HG03280 (cell line): ENCODE results near the gene MEGF10.
"Not testable (repeated sequence)": the region's sequence is repeated elsewhere in the genome, so short reads cannot be mapped to it uniquely, and the experiment has no call there.

ENCODE experiments used
- ATAC-seq: cut with Tn5 transposase; IDR thresholded peaks from one replicate; pipeline ENCODE4 v1.9.1; 2021; ENCODE audit warnings: mild to moderate bottlenecking, moderate library complexity; ENCODE audit not compliant: unreplicated experiment

MEGF10 gene

GRCh38 chr5:127290019-127290945 is at the start of gene MEGF10:
Gene MEGF10, plus strand, starts transcription at chr5:127290796. Its CDS starts 40,513 bp downstream, at chr5:127331309.
- no peak for ATAC-seq

DNA sequence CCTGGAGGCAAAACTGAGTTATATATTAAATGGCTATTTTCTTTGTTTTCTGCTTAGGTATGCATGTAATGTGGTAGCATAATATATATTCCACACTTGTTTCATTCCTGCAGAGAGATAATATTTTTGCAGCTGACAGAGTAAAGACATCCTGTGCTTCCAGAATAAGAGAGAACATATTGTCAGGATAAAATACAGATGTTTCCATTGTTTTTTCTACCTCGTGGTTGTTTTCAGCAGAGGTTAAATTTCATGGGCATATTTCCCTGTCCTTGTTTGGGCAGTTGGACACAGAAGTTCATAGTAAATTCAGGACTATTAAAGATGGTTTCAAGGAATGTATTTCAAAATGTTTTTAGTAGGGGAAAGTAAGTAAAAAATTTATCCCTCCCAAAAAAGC is 47.6 kb upstream of the MEGF10 start:
- no peak for ATAC-seq

- ATAC-seq: no peak
Observed at GRCh38 chr5:127254729-127255284, 35.8 kb upstream of the MEGF10 start.

GRCh38 chr5:127256886-127257597 is 33.6 kb upstream of the MEGF10 start:
- no peak for ATAC-seq

- ATAC-seq: no peak
Observed at GRCh38 chr5:127260686-127261085, 29.9 kb upstream of the MEGF10 start.

DNA sequence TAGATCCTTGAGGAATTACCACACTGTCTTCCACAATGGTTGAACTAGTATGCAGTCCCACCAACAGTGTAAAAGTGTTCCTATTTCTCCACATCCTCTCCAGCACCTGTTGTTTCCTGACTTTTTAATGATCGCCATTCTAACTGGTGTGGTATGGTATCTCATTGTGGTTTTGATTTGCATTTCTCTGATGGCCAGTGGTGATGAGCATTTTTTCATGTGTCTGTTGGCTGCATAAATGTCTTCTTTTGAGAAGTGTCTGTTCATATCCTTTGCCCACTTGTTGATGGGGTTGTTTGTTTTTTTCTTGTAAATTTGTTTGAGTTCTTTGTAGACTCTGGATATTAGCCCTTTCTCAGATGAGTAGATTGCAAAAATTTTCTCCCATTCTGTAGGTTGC is 25.1 kb upstream of the MEGF10 start:
- ATAC-seq: not testable (repeated sequence)

DNA sequence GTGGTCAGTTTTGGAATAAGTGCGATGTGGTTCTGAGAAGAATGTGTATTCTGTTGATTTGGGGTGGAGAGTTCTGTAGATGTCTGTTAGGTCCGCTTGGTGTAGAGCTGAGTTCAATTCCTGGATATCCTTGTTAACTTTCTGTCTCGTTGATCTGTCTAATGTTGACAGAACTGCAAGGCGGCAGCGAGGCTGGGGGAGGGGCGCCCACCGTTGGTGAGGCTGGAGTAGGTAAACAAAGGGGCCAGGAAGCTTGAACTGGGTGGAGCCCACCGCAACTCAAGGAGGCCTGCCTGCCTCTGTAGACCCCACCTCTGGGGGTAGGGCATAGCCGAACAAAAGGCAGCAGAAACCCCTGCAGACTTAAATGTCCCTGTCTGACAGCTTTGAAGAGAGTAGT is 22.3 kb upstream of the MEGF10 start:
- not testable (repeated sequence) for ATAC-seq

DNA sequence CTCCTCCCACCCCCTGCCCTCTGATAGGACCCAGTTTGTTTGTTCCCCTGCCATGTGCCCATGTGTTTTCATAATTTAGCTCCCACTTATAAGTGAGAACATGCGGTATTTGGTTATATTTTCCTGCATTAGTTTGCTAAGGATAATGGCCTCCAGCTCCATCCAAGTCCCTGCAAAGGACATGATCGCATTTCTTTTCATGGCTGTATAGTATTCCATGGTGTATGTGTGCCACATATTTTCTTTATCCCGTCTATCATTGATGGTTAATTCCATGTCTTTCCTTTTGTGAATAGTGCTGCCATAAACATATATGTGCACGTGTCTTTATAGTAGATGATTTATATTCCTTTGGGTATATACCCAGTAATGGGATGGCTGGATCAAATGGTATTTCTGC is 19.9 kb upstream of the MEGF10 start:
- not testable (repeated sequence) for ATAC-seq

GRCh38 chr5:127275641-127276193 is 14.9 kb upstream of the MEGF10 start:
- no peak for ATAC-seq

DNA sequence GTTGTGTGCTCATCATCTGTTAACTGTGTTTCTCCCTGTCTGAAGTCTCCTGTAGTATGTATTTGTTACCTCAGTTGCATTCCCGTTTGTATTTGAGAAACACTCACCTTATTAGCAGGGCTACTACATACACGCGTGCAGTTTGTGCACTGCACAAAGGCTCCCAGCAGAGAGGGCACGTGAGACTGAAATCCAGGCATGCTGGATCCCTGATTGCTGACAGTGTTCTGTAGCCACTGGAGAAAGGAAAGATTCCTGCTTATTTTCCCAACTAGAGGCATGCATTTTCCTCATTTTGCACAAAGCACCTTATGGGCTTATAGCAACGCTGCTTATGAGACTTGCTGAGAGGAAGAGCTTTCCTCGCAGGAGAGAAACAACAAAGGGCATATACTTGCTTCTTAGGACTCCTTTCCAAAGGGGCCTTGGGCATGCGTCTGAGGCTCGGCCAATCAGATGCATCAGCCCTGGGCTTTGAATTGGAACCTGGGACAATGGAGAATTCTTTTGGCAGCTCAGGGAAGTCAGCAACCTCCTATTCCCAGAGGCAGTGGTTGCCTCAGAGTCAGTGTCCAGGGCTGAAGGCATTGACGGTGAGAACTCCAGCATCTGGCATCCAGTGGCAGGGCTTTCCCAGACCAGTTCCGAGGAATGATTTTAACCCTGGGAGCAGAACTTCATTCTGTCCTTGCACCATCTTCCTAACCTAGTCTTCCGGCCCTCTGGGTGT is 9.9 kb upstream of the MEGF10 start:
- ATAC-seq: no peak

GRCh38 chr5:127281609-127282008 is 9.0 kb upstream of the MEGF10 start:
- no peak for ATAC-seq

DNA sequence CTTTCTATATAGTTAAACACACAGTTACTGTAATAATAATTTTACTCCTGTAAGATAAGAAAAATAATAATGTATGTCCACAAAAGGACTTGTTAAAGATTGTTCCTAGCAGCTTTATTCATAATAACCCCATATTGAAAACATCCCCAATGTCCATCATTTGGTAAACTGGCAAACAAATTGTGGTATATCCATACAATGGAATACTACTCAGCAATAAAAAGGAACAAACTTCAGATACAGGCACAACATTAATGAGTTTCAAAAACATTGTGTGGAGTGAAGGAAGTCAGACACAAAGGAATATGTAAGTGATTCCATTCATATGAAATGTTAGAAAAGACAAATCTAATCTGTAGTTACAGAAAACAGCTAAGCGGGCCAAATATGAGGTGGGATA is 1.9 kb upstream of the MEGF10 start:
- ATAC-seq: no peak

- no peak for ATAC-seq
Observed at GRCh38 chr5:127290946-127291693, 524 bp downstream of the MEGF10 start.

DNA sequence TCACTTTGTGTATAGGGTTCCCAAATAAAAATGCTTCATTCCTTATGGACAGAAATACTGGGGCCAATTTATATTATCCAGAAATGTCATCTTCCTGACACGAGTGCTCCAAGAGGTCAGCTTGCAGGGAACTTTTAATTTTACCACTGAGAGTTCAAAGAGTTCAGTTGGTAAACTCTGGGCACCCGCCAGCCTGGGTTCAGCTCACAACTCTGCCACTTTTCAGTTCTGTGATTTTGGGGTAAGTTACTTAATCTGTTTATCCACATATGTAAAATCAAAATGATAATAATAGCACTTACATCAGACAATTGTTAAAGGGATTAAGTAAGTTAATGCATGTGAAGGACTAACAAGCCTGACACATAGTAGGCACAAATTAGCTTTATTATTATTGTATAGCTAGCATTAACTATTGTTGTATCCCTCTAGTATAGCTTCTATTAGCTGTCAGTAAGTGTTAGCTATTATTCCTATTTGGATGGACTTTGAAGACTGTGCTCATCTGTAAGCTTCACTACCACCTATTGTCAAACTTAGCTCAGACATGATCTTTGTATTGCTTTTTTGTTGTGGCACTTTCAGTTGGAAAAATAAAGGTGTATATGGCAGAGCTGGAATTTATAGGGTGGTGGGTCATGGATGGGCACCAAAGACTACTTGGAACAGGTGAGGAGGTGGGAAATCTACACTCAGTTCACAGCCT is 1.6 kb downstream of the MEGF10 start:
- ATAC-seq: no peak

- ATAC-seq: no peak
Observed at GRCh38 chr5:127293373-127293772, 2.8 kb downstream of the MEGF10 start.

DNA sequence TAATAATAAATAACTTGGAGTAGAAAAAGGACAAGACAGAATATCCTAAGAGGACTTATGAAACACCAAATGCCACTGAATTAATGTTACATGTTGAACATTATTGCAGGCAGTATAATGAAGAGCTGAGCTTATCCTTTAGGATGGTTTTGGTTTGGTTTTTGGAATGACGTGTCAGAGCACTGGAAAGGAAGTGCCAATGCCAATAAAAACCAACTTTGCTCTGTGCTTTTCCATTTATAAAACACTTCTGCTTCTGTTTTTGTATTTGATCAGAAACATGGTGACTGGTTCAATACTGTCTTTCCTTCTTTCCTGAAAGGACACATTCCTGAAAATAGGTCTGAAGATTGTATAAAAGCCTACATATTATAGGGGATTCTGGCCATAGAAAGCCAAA is 4.2 kb downstream of the MEGF10 start:
- no peak for ATAC-seq

- no peak for ATAC-seq
Observed at GRCh38 chr5:127295454-127295853, 4.9 kb downstream of the MEGF10 start.

DNA sequence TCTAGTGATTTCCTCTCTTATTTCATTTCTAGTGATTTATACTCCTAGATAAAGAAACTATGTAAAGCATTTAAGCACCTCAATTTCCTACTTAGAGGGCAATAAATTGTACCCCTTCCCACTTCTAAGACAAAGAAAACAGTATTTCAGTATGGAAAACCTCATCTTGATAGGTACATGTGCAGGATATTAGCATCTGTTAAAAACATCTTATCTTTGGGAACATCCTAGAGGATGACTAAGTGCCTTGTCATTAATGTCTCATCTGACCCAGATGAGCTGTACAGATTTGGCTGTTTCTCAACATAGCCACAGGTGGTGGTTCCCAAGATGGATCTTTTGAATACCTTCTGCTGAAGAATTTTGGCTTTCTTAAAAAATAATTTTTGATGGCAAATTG is 5.7 kb downstream of the MEGF10 start:
- ATAC-seq: no peak

DNA sequence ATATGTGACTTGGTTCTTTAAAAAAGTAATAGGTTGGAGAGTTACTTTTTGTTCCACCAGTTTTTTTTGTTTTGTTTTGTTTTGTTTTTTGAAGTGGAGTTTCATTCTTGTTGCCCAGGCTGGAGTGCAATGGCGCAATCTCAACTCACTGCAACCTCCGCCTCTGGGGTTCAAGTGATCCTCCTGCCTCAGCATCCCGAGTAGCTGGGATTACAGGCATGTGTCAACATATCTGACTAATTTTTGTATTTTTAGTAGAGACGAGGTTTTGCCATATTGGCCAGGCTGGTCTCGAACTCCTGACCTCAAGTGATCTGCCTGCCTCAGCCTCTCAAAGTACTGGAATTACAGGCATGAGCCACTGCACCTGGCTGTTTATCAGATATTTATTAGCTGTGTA is 6.3 kb downstream of the MEGF10 start:
- not testable (repeated sequence) for ATAC-seq
